ENCODE measurements around the gene SYNE3. TPM values are rescaled to one million over a fixed set of nuclear protein-coding genes. Genes with fewer than 3 reads are reported as not detected.

SYNE3 gene
- total and polyA plus RNA-seq, 2 of the 8 experiments (the other 6 are each of a cell fraction or from before 2014, with no cell fraction given) = under 0.01 TPM; not detected in 1

DNA sequence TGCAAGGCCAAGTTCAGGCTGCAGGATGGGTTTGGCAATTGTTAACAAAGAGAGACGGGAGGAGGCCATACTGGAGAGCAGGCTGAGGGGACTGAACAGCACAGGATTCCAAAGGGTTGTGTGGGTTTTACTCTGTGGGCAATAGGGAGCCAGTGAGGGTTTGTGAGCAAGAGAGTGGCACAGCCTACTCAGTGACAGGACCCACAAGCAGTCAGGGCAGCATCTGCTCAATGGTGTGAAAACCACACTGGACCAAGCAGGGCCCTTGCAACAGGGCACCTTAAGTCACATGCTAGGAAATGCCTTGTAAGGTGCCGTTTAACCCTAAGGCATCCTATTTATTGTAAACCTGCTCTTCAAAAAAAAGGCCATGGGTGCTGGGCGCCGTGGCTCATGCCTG lies 22.0 kb downstream of the SYNE3 start (continued):
- TF ChIP-seq, protein P1, sequence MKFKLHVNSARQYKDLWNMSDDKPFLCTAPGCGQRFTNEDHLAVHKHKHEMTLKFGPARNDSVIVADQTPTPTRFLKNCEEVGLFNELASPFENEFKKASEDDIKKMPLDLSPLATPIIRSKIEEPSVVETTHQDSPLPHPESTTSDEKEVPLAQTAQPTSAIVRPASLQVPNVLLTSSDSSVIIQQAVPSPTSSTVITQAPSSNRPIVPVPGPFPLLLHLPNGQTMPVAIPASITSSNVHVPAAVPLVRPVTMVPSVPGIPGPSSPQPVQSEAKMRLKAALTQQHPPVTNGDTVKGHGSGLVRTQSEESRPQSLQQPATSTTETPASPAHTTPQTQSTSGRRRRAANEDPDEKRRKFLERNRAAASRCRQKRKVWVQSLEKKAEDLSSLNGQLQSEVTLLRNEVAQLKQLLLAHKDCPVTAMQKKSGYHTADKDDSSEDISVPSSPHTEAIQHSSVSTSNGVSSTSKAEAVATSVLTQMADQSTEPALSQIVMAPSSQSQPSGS (IDR thresholded peaks at IDR 0.05; ENCODE audit: low read length) = no peak
- no peak for TF ChIP-seq SRF (IDR thresholded peaks at IDR 0.05; ENCODE audit: low read depth, low read length)
- no peak for TF ChIP-seq EZH2 (IDR thresholded peaks at IDR 0.05; ENCODE audit: low read depth, low read length, severe bottlenecking)
- no peak for TF ChIP-seq POU5F1 (IDR thresholded peaks at IDR 0.05; ENCODE audit: low read depth, low read length)
- TF ChIP-seq, protein P2, sequence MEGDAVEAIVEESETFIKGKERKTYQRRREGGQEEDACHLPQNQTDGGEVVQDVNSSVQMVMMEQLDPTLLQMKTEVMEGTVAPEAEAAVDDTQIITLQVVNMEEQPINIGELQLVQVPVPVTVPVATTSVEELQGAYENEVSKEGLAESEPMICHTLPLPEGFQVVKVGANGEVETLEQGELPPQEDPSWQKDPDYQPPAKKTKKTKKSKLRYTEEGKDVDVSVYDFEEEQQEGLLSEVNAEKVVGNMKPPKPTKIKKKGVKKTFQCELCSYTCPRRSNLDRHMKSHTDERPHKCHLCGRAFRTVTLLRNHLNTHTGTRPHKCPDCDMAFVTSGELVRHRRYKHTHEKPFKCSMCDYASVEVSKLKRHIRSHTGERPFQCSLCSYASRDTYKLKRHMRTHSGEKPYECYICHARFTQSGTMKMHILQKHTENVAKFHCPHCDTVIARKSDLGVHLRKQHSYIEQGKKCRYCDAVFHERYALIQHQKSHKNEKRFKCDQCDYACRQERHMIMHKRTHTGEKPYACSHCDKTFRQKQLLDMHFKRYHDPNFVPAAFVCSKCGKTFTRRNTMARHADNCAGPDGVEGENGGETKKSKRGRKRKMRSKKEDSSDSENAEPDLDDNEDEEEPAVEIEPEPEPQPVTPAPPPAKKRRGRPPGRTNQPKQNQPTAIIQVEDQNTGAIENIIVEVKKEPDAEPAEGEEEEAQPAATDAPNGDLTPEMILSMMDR (IDR thresholded peaks at IDR 0.05; ENCODE audit: control extremely low read depth in 1 of 3, insufficient read depth in 1 of 3, low read depth in 1 of 3, low read length in 3 of 3) = no peak
- TF ChIP-seq RXRA (IDR thresholded peaks at IDR 0.05; ENCODE audit: insufficient read depth, low read depth, low read length) = no peak

Data from H1 (cell line).